NCI-H128 (cell line): ENCODE results near the gene GABBR2.
"Not testable (repeated sequence)": the region's sequence is repeated elsewhere in the genome, so short reads cannot be mapped to it uniquely, and the experiment has no call there.

Experiments used
- DNase-seq: peaks from one replicate; lab custom pipeline; 2025; ENCODE audit not compliant: unreplicated experiment; lab: John Stamatoyannopoulos, UW

Gene GABBR2

GRCh38 chr9:98599566-98600216 lies 109.0 kb downstream of the GABBR2 start:
- no peak for DNase-seq

GRCh38 chr9:98598861-98599260 lies 109.9 kb downstream of the GABBR2 start:
- DNase-seq: no peak

- no peak for DNase-seq
These were observed 111.4 kb downstream of the GABBR2 start for GRCh38 chr9:98597236-98597771.

- DNase-seq: no peak
These were observed 112.2 kb downstream of the GABBR2 start for GRCh38 chr9:98596486-98596885.

- DNase-seq: no peak
These were observed 114.1 kb downstream of the GABBR2 start for GRCh38 chr9:98594546-98595160.

GRCh38 chr9:98593354-98594253 lies 115.1 kb downstream of the GABBR2 start:
- no peak for DNase-seq

- no peak for DNase-seq
These were observed 117.0 kb downstream of the GABBR2 start for GRCh38 chr9:98591696-98592095.

- DNase-seq: no peak
These were observed 118.6 kb downstream of the GABBR2 start for GRCh38 chr9:98590101-98590500.

- no peak for DNase-seq
These were observed 119.6 kb downstream of the GABBR2 start for GRCh38 chr9:98589102-98589501.

- DNase-seq: not testable (repeated sequence)
These were observed 123.8 kb downstream of the GABBR2 start for GRCh38 chr9:98584853-98585438.

GRCh38 chr9:98584059-98584458 lies 124.7 kb downstream of the GABBR2 start:
- DNase-seq: no peak

- no peak for DNase-seq
These were observed 125.3 kb downstream of the GABBR2 start for GRCh38 chr9:98583417-98583816.

GRCh38 chr9:98580956-98581355 lies 127.8 kb downstream of the GABBR2 start:
- DNase-seq: no peak

- no peak for DNase-seq
These were observed 129.0 kb downstream of the GABBR2 start for GRCh38 chr9:98579700-98580099.

GRCh38 chr9:98577446-98577845 lies 131.3 kb downstream of the GABBR2 start:
- DNase-seq: no peak

GRCh38 chr9:98576859-98577258 lies 131.9 kb downstream of the GABBR2 start:
- DNase-seq: no peak

- no peak for DNase-seq
These were observed 132.4 kb downstream of the GABBR2 start for GRCh38 chr9:98576354-98576753.

- no peak for DNase-seq
These were observed 133.1 kb downstream of the GABBR2 start for GRCh38 chr9:98575379-98576346.

- no peak for DNase-seq
These were observed 134.9 kb downstream of the GABBR2 start for GRCh38 chr9:98573749-98574278.

- DNase-seq: no peak
These were observed 135.9 kb downstream of the GABBR2 start for GRCh38 chr9:98572796-98573195.
